PFSK-1 (cell line): ENCODE measurements around the gene CDK1.

Source experiments
- FOXP2 ChIP-seq: optimal IDR thresholded peaks from 2 replicates; pipeline ENCODE3; 2011; ENCODE audit warnings: borderline replicate concordance, control low read depth, inconsistent platforms; ENCODE audit not compliant: insufficient read depth; ENCODE audit errors: extremely low read length, extremely low read depth
- POLR2AphosphoS5 ChIP-seq: IDR thresholded peaks from 2 replicates; pipeline ENCODE4 v1.6.1; 2012; ENCODE audit warnings: low read depth, mild to moderate bottlenecking, control low read depth, low read length, moderate library complexity
- REST ChIP-seq, 2 experiments: IDR thresholded peaks; 2 replicates each; pipeline versions ENCODE4 v1.6.1 to v1.8.0; 2011 to 2012; ENCODE audit warnings: low read depth in 2 of 2, low read length in 2 of 2, control low read depth in 1 of 2, inconsistent platforms in 1 of 2, mild to moderate bottlenecking in 1 of 2, moderate library complexity in 1 of 2; ENCODE audit not compliant: insufficient read depth in 1 of 2
- SIN3A ChIP-seq: IDR thresholded peaks from 2 replicates; pipeline ENCODE4 v1.6.1; 2012; ENCODE audit warnings: mild to moderate bottlenecking, low read length, moderate library complexity, borderline replicate concordance; ENCODE audit not compliant: insufficient read depth
- TAF1 ChIP-seq: IDR thresholded peaks from 2 replicates; pipeline ENCODE4 v1.6.1; 2012; ENCODE audit warnings: low read length, control low read depth, borderline replicate concordance; ENCODE audit not compliant: insufficient read depth

Gene CDK1

GRCh38 chr10:60810437-60811182 is 32.3 kb downstream of the CDK1 start:
- TF ChIP-seq REST (IDR thresholded peaks at IDR 0.05; ENCODE audit: insufficient read depth in 1 of 2, low read depth in 2 of 2, low read length in 2 of 2) = no peak
- no peak for TF ChIP-seq POLR2AphosphoS5
- no peak for TF ChIP-seq FOXP2
- no peak for TF ChIP-seq TAF1

GRCh38 chr10:60816628-60817397 is 38.5 kb downstream of the CDK1 start:
- TF ChIP-seq REST (IDR thresholded peaks at IDR 0.05; ENCODE audit: insufficient read depth in 1 of 2, low read depth in 2 of 2, low read length in 2 of 2) (no peak), POLR2AphosphoS5 (no peak), TAF1 (no peak), FOXP2 (no peak), SIN3A (no peak)

- TF ChIP-seq FOXP2 = no peak
- no peak for TF ChIP-seq TAF1
- no peak for TF ChIP-seq SIN3A
- no peak for TF ChIP-seq REST (IDR thresholded peaks at IDR 0.05; ENCODE audit: insufficient read depth in 1 of 2, low read depth in 2 of 2, low read length in 2 of 2)
- TF ChIP-seq POLR2AphosphoS5 = no peak
Observed at GRCh38 chr10:60817398-60817805, 39.1 kb downstream of the CDK1 start.

- TF ChIP-seq SIN3A (no peak), FOXP2 (no peak), TAF1 (no peak), REST (IDR thresholded peaks at IDR 0.05; ENCODE audit: insufficient read depth in 1 of 2, low read depth in 2 of 2, low read length in 2 of 2) (no peak), POLR2AphosphoS5 (no peak)
Observed at GRCh38 chr10:60818134-60818770, 40.0 kb downstream of the CDK1 start.
